AG10803 (cell line): ENCODE measurements around the gene UFC1.
A peak's percentile ranks its signal among the peaks of the same experiment; 100 is the strongest.

Source experiments
- DNase-seq: peaks from one replicate; pipeline ENCODE4 v3.0.0; 2010; ENCODE audit warnings: low read depth
- H3K4me3 ChIP-seq: 2 replicates; pipeline ENCODE4 v1.5.1; 2011; ENCODE audit warnings: mild to moderate bottlenecking, low read length, control low read depth
- TF ChIP-seq, protein P1 (sequence below): conservative IDR thresholded peaks from 2 replicates; pipeline ENCODE4 v1.5.1; 2011; ENCODE audit warnings: mild to moderate bottlenecking, low read length, control low read depth, inconsistent platforms

The UFC1 gene

DNA sequence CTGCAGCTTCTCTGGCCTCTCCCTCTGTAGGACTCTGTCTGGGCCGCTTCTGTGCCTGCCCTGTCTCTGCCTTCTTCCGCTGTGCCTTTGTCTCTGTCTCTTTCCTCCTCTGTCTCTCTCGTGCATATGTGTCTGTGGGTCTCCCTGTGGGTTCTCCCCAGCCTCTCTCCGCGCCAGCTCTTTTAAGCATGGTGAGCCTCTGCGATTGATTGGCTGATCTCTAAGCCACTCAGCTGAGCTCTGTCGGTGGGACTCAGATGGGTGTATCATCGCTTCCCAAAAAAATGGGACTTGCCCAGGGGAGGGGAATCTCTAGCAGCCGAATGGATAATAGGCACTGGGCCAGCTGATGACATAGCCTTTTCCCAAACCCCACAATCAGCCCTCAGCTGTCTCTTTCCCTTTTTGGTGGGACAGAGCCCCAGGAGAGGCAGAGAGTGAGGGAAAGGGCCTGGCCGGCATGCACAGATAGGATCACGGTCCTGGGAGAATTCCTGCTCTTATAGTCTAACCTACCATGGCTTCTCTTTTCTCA lies 45.2 kb downstream of the UFC1 start, which contains the start of gene ADAMTS4:
Gene ADAMTS4, minus strand, starts transcription at position 158 of the 535 bp plus-strand sequence. CDS start 427 bp downstream, outside the sequence.
- TF ChIP-seq, protein P1, sequence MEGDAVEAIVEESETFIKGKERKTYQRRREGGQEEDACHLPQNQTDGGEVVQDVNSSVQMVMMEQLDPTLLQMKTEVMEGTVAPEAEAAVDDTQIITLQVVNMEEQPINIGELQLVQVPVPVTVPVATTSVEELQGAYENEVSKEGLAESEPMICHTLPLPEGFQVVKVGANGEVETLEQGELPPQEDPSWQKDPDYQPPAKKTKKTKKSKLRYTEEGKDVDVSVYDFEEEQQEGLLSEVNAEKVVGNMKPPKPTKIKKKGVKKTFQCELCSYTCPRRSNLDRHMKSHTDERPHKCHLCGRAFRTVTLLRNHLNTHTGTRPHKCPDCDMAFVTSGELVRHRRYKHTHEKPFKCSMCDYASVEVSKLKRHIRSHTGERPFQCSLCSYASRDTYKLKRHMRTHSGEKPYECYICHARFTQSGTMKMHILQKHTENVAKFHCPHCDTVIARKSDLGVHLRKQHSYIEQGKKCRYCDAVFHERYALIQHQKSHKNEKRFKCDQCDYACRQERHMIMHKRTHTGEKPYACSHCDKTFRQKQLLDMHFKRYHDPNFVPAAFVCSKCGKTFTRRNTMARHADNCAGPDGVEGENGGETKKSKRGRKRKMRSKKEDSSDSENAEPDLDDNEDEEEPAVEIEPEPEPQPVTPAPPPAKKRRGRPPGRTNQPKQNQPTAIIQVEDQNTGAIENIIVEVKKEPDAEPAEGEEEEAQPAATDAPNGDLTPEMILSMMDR, result no peak
- peak within 1 kb of the TSS; percentile 70 for H3K4me3 ChIP-seq
- peak; percentile 90 for DNase-seq

DNA sequence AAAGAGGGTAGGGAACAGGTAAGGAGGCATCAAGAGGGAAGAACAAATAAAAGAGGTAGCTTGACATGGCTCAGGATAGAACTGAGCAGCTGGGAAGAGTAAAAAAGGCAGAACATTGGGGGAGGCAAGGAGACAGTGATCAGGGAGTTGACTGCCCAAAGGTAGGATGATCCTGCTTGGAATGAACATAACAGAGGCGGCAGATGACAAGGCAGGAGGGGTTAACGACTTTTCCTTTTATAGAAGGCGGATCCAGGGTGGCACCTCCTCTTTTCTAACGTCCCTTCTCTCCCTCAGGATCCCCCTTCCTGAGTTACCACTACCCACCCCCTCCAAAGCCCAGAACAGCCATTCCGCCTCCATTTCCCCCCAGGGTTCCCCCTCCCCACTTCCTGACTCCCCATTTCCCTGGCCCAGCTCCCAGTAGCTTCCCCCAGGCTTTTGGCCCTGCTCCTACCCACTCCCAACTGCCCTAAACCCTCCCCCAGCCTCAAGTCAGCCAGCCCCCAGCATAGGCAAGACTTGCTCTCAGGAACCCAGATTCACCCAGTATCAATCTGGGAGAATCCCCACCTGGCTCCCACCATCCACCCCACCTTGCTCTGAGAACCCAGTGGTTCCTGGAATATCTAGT lies 45.8 kb downstream of the UFC1 start:
- H3K4me3 ChIP-seq, result peak overlapping the region; percentile 29; the same call in 1 of the 2 replicates
- TF ChIP-seq, protein P1, result no peak
- no peak for DNase-seq

DNA sequence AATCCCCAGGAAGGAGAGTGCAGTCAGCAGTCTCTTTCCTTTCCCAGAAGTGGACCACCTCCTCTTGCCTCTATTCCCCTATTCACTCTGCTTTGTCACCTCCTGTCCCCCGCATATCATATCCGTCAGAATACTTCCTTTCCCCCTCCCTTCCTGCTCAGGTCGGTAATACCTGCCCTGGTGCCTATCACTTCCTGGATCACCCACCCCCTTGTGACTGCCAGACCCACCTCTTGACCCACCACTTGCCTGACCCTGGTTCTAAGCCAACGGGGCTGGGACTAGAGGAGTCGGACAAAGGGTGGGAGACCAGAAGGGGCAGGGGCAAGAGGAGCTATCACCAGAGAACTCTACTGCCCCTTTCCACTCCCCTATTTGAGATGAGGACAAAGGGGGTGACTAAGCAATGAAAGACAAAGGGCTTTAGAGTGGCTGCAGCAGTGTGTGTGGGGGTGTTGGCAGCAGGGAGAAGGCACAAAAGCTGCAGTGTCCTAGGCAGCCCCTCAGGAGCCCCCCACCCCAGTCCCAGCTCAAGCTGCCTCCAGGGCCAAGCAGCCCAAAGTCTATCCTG lies 46.7 kb downstream of the UFC1 start:
- TF ChIP-seq, protein P1, result no peak
- no peak for DNase-seq
- H3K4me3 ChIP-seq, result no peak overlapping the region

DNA sequence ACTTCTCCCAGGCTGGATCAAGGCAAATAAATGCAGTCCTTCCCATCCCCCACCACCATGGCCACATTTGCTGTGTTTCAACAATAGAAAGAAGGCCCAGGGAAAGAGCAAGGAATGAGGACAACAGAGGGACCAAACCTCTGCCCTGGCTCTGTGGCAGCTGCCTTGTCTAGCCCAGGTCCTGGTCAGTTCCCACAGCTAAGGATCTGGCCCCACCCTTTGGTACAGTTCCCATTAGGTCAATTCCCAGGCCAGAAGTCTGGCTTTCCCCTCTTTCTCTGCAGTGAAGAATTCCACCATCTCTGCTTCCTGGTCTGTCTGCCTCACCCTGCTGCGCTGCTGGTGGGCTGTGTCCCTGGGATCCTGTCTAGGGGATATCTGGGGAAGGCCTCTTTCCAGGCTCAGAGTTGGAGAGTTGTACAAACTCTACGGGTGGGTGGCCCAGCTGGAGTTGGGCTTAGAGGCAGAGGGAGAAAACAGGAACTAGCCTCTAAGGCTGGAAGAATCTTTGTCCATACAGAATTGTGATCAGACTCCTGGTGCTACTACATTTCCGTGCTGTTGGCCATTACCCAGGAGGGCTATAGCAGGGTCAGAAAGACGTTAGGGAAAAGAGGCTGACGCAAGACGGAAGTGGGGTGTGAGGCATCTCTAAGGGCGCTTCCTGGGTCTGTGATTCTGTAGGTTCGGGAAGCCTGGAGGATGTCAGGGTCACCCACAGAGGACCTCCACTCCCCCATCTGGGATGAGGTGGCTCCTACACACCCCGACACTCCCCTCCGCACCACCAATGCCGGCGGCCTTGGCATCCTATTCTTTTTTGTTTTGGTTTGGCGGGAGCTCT lies 47.4 kb downstream of the UFC1 start:
- peak overlapping the region; percentile 63 for H3K4me3 ChIP-seq
- TF ChIP-seq, protein P1, result no peak
- DNase-seq, result peak; percentile 85

DNA sequence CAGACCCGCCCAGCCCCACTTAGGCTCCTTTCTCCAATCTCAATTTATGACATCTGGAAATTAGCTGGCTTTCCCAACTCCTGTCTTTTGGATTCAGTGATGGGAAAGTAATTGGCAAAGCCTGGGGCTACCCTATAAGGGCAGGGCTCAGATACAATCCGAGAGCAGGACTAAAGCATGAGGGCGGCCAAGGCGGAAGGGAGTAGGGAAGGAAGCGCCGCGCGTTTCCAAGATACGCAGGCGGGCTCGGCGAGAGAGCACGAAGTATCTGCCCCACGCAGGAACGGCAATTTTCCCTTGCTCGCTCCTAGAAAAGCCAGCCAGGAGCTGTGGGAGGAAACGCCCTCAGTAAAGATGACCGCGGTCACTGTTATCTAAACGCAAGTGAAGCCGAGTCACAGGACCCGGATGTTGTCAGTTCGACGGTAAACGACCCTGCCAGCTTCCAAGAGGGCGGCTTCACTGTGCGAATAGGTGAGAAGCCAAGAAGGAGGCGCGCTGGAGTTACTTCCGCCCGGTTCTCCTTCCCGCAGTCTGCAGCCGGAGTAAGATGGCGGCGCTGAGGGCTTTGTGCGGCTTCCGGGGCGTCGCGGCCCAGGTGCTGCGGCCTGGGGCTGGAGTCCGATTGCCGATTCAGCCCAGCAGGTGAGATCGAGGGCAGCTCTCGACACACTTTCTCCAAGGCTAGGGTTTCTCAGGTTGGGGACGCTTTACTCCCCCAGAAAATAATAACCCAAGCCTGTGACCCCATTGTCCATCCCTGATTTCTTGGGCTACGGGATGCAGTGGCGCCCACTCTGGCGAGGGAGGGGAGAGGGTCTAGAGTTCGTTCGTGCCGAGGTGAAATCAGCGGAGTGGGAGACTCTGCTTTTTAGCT lies 48.3 kb downstream of the UFC1 start, which contains the start of gene NDUFS2:
Gene NDUFS2, plus strand, starts transcription at position 532 of the 877 bp plus-strand sequence. Its CDS starts 19 bp downstream, at position 551.
- peak within 1 kb of the TSS; percentile 66 for H3K4me3 ChIP-seq
- TF ChIP-seq, protein P1, result peak; percentile 33
- DNase-seq, result peak; percentile 99

DNA sequence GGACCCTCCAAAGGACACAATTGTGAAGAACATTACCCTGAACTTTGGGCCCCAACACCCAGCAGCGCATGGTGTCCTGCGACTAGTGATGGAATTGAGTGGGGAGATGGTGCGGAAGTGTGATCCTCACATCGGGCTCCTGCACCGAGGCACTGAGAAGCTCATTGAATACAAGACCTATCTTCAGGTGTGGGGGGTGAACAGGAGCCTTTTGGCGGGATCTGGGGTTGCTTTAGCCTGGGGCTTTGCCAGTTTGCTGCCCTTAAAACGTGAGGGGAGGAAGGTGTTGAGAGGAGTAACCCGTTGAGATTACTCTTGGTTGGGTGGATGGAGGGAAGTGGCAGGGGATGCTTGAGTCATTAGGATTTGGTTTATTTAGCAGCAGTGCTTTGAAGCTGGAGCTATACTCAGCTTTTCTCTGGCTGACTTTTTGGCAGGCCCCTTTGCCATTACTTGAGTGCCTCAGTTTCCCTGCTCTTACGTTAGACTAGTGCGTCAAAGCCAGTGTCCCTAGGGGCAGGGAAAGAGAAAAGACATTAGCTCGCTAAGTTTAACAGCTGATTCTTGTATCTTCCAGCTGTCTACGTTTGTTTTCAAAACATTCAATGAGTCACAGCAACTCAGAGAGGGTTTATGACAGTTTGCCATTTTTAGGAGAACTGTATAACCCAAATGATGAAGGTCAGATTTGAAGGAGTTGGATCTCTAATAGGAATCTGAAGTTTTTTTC lies 52.8 kb downstream of the UFC1 start:
- DNase-seq, result no peak
- no peak overlapping the region for H3K4me3 ChIP-seq
- TF ChIP-seq, protein P1, result no peak
